GM12801 (cell line): ENCODE data around the gene NPHP4.

Source experiments
- CTCF ChIP-seq: IDR thresholded peaks from one replicate; pipeline ENCODE4 v1.5.1; 2011; ENCODE audit warnings: control low read depth; ENCODE audit not compliant: insufficient read length; ENCODE audit errors: extremely low read depth

Gene NPHP4

GRCh38 chr1:5934058-5934884 is 58.0 kb downstream of the NPHP4 start:
- no peak for TF ChIP-seq CTCF

- TF ChIP-seq CTCF, result no peak
Observed at GRCh38 chr1:5933676-5934057, 58.6 kb downstream of the NPHP4 start.

GRCh38 chr1:5933050-5933449 is 59.2 kb downstream of the NPHP4 start:
- no peak for TF ChIP-seq CTCF

GRCh38 chr1:5928714-5929400 is 63.4 kb downstream of the NPHP4 start:
- no peak for TF ChIP-seq CTCF

GRCh38 chr1:5927506-5928370 is 64.5 kb downstream of the NPHP4 start:
- no peak for TF ChIP-seq CTCF

GRCh38 chr1:5926686-5927435 is 65.4 kb downstream of the NPHP4 start:
- no peak for TF ChIP-seq CTCF
